Tibial nerve (tissue), 4 donors: ENCODE results near the gene CDCA3.

ENCODE experiments used
- EP300 ChIP-seq, 2 donors: sonication (generic); formaldehyde crosslinking; IDR thresholded peaks; one replicate each; pipeline ENCODE4 v1.6.1; 2017; ENCODE audit warnings: antibody characterized with exemption in 2 of 2, mild to moderate bottlenecking in 1 of 2
- POLR2A ChIP-seq, 2 donors: fragments of 450-650 bp; IDR thresholded peaks; one replicate each; pipeline ENCODE4 v1.6.1; 2017; ENCODE audit warnings: antibody characterized with exemption in 2 of 2, mild to moderate bottlenecking in 2 of 2, moderate library complexity in 2 of 2
- TF ChIP-seq, protein P1 (sequence below), 5 experiments: fragments of 200-600 bp in 3 of 5; fragments of 450-650 bp in 2 of 5; sonication (generic) in 3 of 5; IDR thresholded peaks; one replicate each; pipeline ENCODE4 v1.5.1; 2016 to 2019; ENCODE audit warnings: antibody characterized with exemption in 5 of 5, mild to moderate bottlenecking in 3 of 5, moderate library complexity in 2 of 5

DNA sequence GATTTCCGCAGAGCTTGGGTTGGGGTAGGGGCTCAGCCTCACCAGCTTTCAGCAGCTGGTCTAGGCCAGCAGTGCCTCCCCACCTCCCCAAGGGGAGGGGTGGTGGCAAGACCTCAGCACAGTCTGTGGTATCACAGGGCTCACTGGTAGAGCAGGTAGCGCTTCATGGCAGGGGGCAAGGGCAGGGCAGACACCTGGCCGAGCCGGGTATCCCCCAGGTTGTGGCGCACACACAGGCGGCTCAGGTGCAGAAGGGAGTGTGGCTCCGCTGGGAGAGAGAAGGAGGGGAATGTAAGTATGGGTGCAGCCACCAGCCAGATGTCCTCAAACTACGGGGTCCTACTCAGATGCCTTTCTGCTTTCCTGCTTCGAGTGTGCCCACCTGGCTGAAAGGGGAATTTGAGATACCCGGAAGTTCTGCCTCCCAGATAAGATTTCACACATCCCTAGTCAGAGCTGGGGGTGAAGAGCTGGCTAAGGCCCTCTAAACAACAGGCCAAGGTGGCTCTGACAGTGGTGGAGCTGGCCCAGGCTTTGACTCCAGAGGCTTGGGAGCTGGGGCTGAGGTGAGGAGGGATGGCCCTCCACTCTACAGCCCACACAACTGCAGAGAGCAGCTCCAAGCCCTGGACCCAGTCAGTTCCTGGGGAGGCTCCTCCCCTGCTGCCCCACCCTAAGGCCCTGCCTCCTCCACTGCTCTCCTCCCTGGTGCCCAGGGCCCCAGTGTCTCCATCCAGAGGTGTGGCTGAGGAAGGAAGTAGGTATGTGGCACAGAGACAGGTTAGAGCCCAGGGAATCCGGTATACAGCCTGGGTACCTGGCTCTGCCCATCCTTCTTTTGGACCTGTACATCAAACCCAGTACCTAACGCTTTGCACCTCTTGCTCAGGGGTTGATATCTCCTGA lies 20.2 kb upstream of the CDCA3 start:
- TF ChIP-seq, protein P1, sequence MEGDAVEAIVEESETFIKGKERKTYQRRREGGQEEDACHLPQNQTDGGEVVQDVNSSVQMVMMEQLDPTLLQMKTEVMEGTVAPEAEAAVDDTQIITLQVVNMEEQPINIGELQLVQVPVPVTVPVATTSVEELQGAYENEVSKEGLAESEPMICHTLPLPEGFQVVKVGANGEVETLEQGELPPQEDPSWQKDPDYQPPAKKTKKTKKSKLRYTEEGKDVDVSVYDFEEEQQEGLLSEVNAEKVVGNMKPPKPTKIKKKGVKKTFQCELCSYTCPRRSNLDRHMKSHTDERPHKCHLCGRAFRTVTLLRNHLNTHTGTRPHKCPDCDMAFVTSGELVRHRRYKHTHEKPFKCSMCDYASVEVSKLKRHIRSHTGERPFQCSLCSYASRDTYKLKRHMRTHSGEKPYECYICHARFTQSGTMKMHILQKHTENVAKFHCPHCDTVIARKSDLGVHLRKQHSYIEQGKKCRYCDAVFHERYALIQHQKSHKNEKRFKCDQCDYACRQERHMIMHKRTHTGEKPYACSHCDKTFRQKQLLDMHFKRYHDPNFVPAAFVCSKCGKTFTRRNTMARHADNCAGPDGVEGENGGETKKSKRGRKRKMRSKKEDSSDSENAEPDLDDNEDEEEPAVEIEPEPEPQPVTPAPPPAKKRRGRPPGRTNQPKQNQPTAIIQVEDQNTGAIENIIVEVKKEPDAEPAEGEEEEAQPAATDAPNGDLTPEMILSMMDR (IDR thresholded peaks at IDR 0.05) = no peak
- TF ChIP-seq POLR2A (IDR thresholded peaks at IDR 0.05) (no peak), EP300 (IDR thresholded peaks at IDR 0.05) (no peak)
